AG04449 (cell line): ENCODE data around the gene GRPEL1.

ENCODE experiments used
- CTCF ChIA-PET: fragments of 350-600 bp; formaldehyde crosslinking; extraction: SDS; loops from one replicate; lab custom pipeline; 2021; ENCODE audit warnings: antibody characterized with exemption; lab: Yijun Ruan, JAX
- POLR2A ChIA-PET: fragments of 400-600, 350-600 bp; formaldehyde crosslinking; extraction: SDS; loops from one replicate; lab custom pipeline; 2020; ENCODE audit warnings: antibody characterized with exemption, inconsistent platforms; lab: Yijun Ruan, JAX
- DNase-seq: peaks from one replicate; pipeline ENCODE4 v3.0.0-alpha.2; 2010; ENCODE audit warnings: low read depth, low spot score
- H3K4me3 ChIP-seq: 2 replicates; pipeline ENCODE4 v1.5.1; 2011; ENCODE audit warnings: low read depth, mild to moderate bottlenecking, control low read depth, low read length
- TF ChIP-seq, protein P1 (sequence below): IDR thresholded peaks from one replicate; pipeline ENCODE4 v1.5.1; 2011; ENCODE audit warnings: mild to moderate bottlenecking, moderate library complexity, low read length, control low read depth, inconsistent platforms; ENCODE audit not compliant: insufficient read depth; ENCODE audit errors: missing control alignments

GRPEL1 gene

GRCh38 chr4:7015383-7016035 is 52.4 kb downstream of the GRPEL1 start:
- DNase-seq: no peak
- CTCF ChIA-PET: interaction anchor here (0.6 to 1.3 kb wide), 3 partner anchors 28 to 120 kb away, joined by 3 to 4 read pairs (median 3); partner anchors contain the start of gene TADA2B
- no peak overlapping the region for H3K4me3 ChIP-seq
- POLR2A ChIA-PET: no interaction called here
- TF ChIP-seq, protein P1, sequence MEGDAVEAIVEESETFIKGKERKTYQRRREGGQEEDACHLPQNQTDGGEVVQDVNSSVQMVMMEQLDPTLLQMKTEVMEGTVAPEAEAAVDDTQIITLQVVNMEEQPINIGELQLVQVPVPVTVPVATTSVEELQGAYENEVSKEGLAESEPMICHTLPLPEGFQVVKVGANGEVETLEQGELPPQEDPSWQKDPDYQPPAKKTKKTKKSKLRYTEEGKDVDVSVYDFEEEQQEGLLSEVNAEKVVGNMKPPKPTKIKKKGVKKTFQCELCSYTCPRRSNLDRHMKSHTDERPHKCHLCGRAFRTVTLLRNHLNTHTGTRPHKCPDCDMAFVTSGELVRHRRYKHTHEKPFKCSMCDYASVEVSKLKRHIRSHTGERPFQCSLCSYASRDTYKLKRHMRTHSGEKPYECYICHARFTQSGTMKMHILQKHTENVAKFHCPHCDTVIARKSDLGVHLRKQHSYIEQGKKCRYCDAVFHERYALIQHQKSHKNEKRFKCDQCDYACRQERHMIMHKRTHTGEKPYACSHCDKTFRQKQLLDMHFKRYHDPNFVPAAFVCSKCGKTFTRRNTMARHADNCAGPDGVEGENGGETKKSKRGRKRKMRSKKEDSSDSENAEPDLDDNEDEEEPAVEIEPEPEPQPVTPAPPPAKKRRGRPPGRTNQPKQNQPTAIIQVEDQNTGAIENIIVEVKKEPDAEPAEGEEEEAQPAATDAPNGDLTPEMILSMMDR: no peak

DNA sequence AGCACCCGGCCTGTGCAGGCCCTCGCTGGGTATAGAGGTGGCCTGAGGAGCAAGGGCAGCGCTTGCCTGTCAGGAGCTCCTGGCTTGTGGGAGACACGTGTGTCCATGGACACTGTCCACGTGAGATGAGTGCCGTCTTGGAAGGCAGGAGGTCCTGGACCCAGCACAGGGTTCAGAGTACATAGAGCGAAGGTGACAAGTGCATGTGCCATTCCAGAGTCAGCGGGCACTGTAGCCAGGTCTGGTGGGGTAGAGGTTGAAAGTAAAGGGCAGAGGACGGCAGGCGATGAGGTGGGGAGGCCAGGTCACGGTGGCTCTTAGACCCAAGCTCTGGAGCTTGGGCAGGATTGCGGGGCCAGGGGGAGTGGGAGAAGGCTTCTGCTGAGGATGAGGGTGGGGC is 53.0 kb downstream of the GRPEL1 start:
- TF ChIP-seq, protein P1: no peak
- ChIA-PET CTCF (interaction anchor here (0.6 to 1.0 kb wide), 2 partner anchors 41 to 120 kb away, joined by 3 read pairs; no protein-coding TSS in a partner anchor), POLR2A (no interaction called here)
- no peak overlapping the region for H3K4me3 ChIP-seq
- no peak for DNase-seq

DNA sequence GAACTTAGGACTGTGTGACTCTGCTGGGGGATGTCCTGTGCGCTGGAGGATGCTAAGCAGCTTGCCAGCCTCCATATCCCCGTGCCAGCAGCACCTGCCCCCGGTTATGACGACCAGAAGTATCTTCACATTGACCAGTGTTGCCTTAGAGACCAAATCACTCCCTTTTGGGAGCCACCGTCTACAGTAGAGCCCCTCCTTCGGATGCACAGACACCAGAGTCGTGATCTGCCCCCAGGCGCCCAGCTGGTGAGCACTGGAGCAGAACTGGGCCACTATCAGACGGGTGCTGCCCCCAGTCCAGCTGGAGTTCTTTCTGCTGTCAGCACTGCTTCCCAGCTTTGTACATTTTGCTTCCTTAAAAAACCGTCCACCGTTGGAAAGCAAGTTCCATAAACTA is 54.7 kb downstream of the GRPEL1 start:
- ChIA-PET CTCF (interaction anchor here (1.1 to 1.6 kb wide), 3 partner anchors 30 to 58 kb away, joined by 4 to 5 read pairs (median 4); a partner anchor contains a TSS), POLR2A (interaction anchor here (0.9 kb wide), 1 partner anchor 9 kb away, joined by 3 read pairs; no protein-coding TSS in a partner anchor)
- no peak overlapping the region for H3K4me3 ChIP-seq
- no peak for DNase-seq
- TF ChIP-seq, protein P1: no peak

DNA sequence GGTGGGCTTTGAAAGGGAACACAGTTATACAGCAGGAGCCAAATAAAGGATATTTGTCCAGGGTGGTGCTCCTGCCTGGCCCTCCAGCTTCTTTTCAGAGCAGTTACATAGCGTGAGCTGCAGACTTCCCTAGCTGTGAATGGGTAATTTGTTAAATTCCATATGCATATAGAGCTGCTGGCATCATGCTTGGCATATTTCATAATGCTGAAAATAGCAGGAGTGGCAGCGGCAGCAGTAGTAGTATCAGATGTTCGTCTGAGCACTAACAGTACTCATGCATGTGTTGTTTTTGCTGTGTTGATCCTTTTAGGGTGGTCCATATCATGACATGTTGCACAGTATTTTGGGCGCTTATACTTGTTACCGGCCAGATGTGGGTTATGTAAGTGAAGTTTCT is 58.3 kb downstream of the GRPEL1 start:
- ChIA-PET CTCF (interaction anchor here (1.8 to 3.4 kb wide), 3 partner anchors 34 to 61 kb away, joined by 5 to 8 read pairs (median 6); partner anchors contain the start of gene TADA2B), POLR2A (no interaction called here)
- no peak for DNase-seq
- TF ChIP-seq, protein P1: no peak
- no peak overlapping the region for H3K4me3 ChIP-seq
